Small intestine (tissue), 7 donors: ENCODE data around the gene SPEN. TPM values are rescaled to one million over a fixed set of nuclear protein-coding genes. Genes with fewer than 3 reads are reported as not detected.

Experiments
- DNase-seq, 2 donors: peaks; one replicate each; pipeline versions ENCODE4 v3.0.0 to v3.0.0-alpha.2; 2013
- FAIRE-seq: peaks from 2 replicates; lab custom pipeline; 2012; peaks lifted over from hg19 to GRCh38; lab: Jason Lieb, UNC
- H3K27ac ChIP-seq, 3 donors: one replicate each; pipeline ENCODE4 v1.5.1; 2013; ENCODE audit warnings: low read length in 2 of 3, mild to moderate bottlenecking in 2 of 3, control low read depth in 1 of 3, inconsistent platforms in 1 of 3, low read depth in 1 of 3, moderate library complexity in 1 of 3
- H3K27me3 ChIP-seq, 3 donors: one replicate each; pipeline ENCODE4 v1.6.1; 2013; ENCODE audit warnings: low read length in 3 of 3, inconsistent platforms in 1 of 3; ENCODE audit not compliant: control insufficient read depth in 3 of 3, insufficient read depth in 3 of 3
- H3K36me3 ChIP-seq, 3 donors: one replicate each; pipeline ENCODE4 v1.6.1; 2013; ENCODE audit warnings: low read length in 3 of 3, inconsistent platforms in 1 of 3, low read depth in 1 of 3, mild to moderate bottlenecking in 1 of 3, moderate library complexity in 1 of 3; ENCODE audit not compliant: control insufficient read depth in 3 of 3, insufficient read depth in 2 of 3
- H3K4me1 ChIP-seq, 3 donors: one replicate each; pipeline ENCODE4 v1.6.1; 2013; ENCODE audit warnings: low read length in 2 of 3, inconsistent platforms in 1 of 3, low read depth in 1 of 3, mild to moderate bottlenecking in 1 of 3, moderate library complexity in 1 of 3; ENCODE audit not compliant: control insufficient read depth in 3 of 3, insufficient read depth in 2 of 3
- H3K4me3 ChIP-seq, 3 donors: one replicate each; pipeline ENCODE4 v1.5.1; 2013; ENCODE audit warnings: low read length in 3 of 3, control low read depth in 1 of 3, inconsistent platforms in 1 of 3, low read depth in 1 of 3, mild to moderate bottlenecking in 1 of 3, moderate library complexity in 1 of 3
- H3K9me3 ChIP-seq, 2 donors: one replicate each; pipeline ENCODE4 v1.6.1; 2013; ENCODE audit warnings: low read depth in 1 of 2, low read length in 1 of 2; ENCODE audit not compliant: control insufficient read depth in 2 of 2, insufficient read depth in 1 of 2
- WGBS, 3 donors: extraction: QIAGEN DNeasy Blood & Tissue Kit; methylation state at CpG; one replicate each; pipeline ENCODE4 v1.1.7; 2013; 5-methylcytosine and 5-hydroxymethylcytosine counted together
- polyA plus RNA-seq, 4 donors: library from polyadenylated mRNA; stranded (reverse) in 3 of 4; unstranded in 1 of 4; fragments of 200-250 nt in 3 of 4; fragments of 120-200 nt in 1 of 4; gene quantifications; one replicate each; pipeline versions ENCODE4 v1.2.1 to v1.2.3, GENCODE V29; 2013
- donor health status: healthy with polysubstance abuse.
- donor health status: control.
- donor health status: control.
- donor health status: Bipolar disorder and iron deficiency.
- donor health status: healthy.

The SPEN gene
- polyA plus RNA-seq, 4 donors, result 12.2 to 48.8 (median 15.9) TPM

- Histone ChIP-seq H3K4me3 (no peak overlapping the region), H3K27me3 (no peaks in the 10 kb centered on the region), H3K36me3 (peaks cover 2 to 39% (median 3%) of the 10 kb centered on the region in 3 donors), H3K27ac (no peak overlapping the region), H3K9me3 (no peaks in the 10 kb centered on the region), H3K4me1 (no peaks in the 10 kb centered on the region)
- no peak for FAIRE-seq
- peak in 1 of 2 donors; percentile 39 for DNase-seq
- 84 to 88% (median 85%) methylated on average over 15 of the region's 15 CpGs for WGBS, 3 donors
Observed at GRCh38 chr1:15957221-15958095, 110.0 kb downstream of the SPEN start.

- WGBS, 3 donors, result 66 to 80% (median 74%) methylated on average over 5 of the region's 5 CpGs
- no peak for FAIRE-seq
- no peak overlapping the region for H3K4me3 ChIP-seq
- no peaks in the 10 kb centered on the region for H3K27me3 ChIP-seq
- DNase-seq, result no peak
- H3K27ac ChIP-seq, result no peak overlapping the region
- no peaks in the 10 kb centered on the region for H3K9me3 ChIP-seq
- H3K36me3 ChIP-seq, result peaks cover 2 to 41% (median 3%) of the 10 kb centered on the region in 3 donors
- no peaks in the 10 kb centered on the region for H3K4me1 ChIP-seq
Observed at GRCh38 chr1:15958111-15958510, 110.6 kb downstream of the SPEN start.

GRCh38 chr1:15958793-15959192 is 111.3 kb downstream of the SPEN start:
- H3K27ac ChIP-seq, result no peak overlapping the region
- peaks cover 2 to 35% (median 3%) of the 10 kb centered on the region in 3 donors for H3K36me3 ChIP-seq
- DNase-seq, result no peak
- H3K4me3 ChIP-seq, result no peak overlapping the region
- FAIRE-seq, result no peak
- H3K4me1 ChIP-seq, result no peaks in the 10 kb centered on the region
- H3K27me3 ChIP-seq, result no peaks in the 10 kb centered on the region
- H3K9me3 ChIP-seq, result no peaks in the 10 kb centered on the region

GRCh38 chr1:15959424-15959823 is 111.9 kb downstream of the SPEN start:
- Histone ChIP-seq H3K36me3 (peaks cover 2 to 32% (median 3%) of the 10 kb centered on the region in 3 donors), H3K27ac (no peak overlapping the region), H3K9me3 (no peaks in the 10 kb centered on the region), H3K4me1 (no peaks in the 10 kb centered on the region), H3K27me3 (no peaks in the 10 kb centered on the region), H3K4me3 (no peak overlapping the region)
- DNase-seq, result no peak
- no peak for FAIRE-seq

GRCh38 chr1:15959827-15960446 is 112.4 kb downstream of the SPEN start:
- FAIRE-seq, result no peak
- no peak for DNase-seq

GRCh38 chr1:15960808-15961207 is 113.3 kb downstream of the SPEN start:
- FAIRE-seq (no peak), DNase-seq (no peak)
- Histone ChIP-seq H3K4me1 (no peaks in the 10 kb centered on the region), H3K9me3 (no peaks in the 10 kb centered on the region), H3K27me3 (no peaks in the 10 kb centered on the region), H3K36me3 (peaks cover 2 to 29% (median 3%) of the 10 kb centered on the region in 3 donors), H3K27ac (no peak overlapping the region), H3K4me3 (no peak overlapping the region)
- 95 to 98% (median 97%) methylated on average over 5 of the region's 5 CpGs for WGBS, 3 donors

More at GRCh38 chr1:15959827-15960446, 112.4 kb downstream of the SPEN start:
- Histone ChIP-seq H3K9me3 (no peaks in the 10 kb centered on the region), H3K27ac (no peak overlapping the region), H3K4me1 (no peaks in the 10 kb centered on the region), H3K4me3 (no peak overlapping the region), H3K36me3 (peaks cover 2 to 32% (median 3%) of the 10 kb centered on the region in 3 donors), H3K27me3 (no peaks in the 10 kb centered on the region)
- WGBS, 3 donors, result 80 to 95% (median 90%) methylated on average over 8 of the region's 8 CpGs

GRCh38 chr1:15961492-15961891 is 114.0 kb downstream of the SPEN start:
- H3K27me3 ChIP-seq, result no peaks in the 10 kb centered on the region
- FAIRE-seq (no peak), DNase-seq (no peak)
- no peak overlapping the region for H3K4me3 ChIP-seq
- 88 to 94% (median 94%) methylated on average over 11 of the region's 11 CpGs for WGBS, 3 donors
- H3K9me3 ChIP-seq, result no peaks in the 10 kb centered on the region
- H3K27ac ChIP-seq, result no peak overlapping the region
- peaks cover 0 to 6% (median 0%) of the 10 kb centered on the region in 3 donors for H3K4me1 ChIP-seq
- peaks cover 2 to 31% (median 3%) of the 10 kb centered on the region in 3 donors for H3K36me3 ChIP-seq

GRCh38 chr1:15962176-15962575 is 114.7 kb downstream of the SPEN start:
- FAIRE-seq (no peak), DNase-seq (no peak)
- no peak overlapping the region for H3K4me3 ChIP-seq
- WGBS, 3 donors, result 89 to 92% (median 91%) methylated on average over 6 of the region's 6 CpGs
- peaks cover 2 to 33% (median 3%) of the 10 kb centered on the region in 3 donors for H3K36me3 ChIP-seq
- H3K27me3 ChIP-seq, result no peaks in the 10 kb centered on the region
- peaks cover 0 to 8% (median 0%) of the 10 kb centered on the region in 3 donors for H3K4me1 ChIP-seq
- H3K9me3 ChIP-seq, result no peaks in the 10 kb centered on the region
- H3K27ac ChIP-seq, result no peak overlapping the region
